SK-N-SH (cell line): Measurements from ENCODE around the gene DMBT1. TPM values are rescaled to one million over a fixed set of nuclear protein-coding genes. Genes with fewer than 3 reads are reported as not detected.
"Not testable (repeated sequence)": the region's sequence is repeated elsewhere in the genome, so short reads cannot be mapped to it uniquely, and the experiment has no call there.

ENCODE experiments used
- CTCF ChIA-PET: fragments of 300-600, 350-600 bp; formaldehyde crosslinking; extraction: SDS; loops from one replicate; lab custom pipeline; 2021; lab: Yijun Ruan, JAX
- POLR2A ChIA-PET: fragments of 350-600 bp; sonication (Branson Sonifier 250); formaldehyde crosslinking; extraction: SDS; loops from one replicate; lab custom pipeline; 2020; ENCODE audit warnings: antibody characterized with exemption, inconsistent platforms; lab: Yijun Ruan, JAX
- DNase-seq: peaks from one replicate; pipeline ENCODE4 v3.0.0; 2012
- H2AFZ ChIP-seq: fragments of 200-600 bp; sonication (generic); 2 replicates; pipeline ENCODE4 v1.8.1; 2016; ENCODE audit warnings: antibody characterized with exemption, mild to moderate bottlenecking, low read depth
- H3F3A ChIP-seq: fragments of 200-600 bp; sonication (generic); replicated peaks from 2 replicates; pipeline ENCODE3; 2016; ENCODE audit warnings: antibody characterized with exemption, mild to moderate bottlenecking; ENCODE audit not compliant: insufficient read depth
- H3K27ac ChIP-seq, 2 experiments: fragments of 200-500 bp in 1 of 2; fragments of 200-600 bp in 1 of 2; sonication (Bioruptor generic) in 1 of 2; sonication (generic), shearing (Covaris generic) in 1 of 2; 2 replicates each; pipeline versions ENCODE4 v1.5.1 to v1.6.1; 2014 to 2016; ENCODE audit warnings: low read depth in 2 of 2, inconsistent platforms in 1 of 2, low read length in 1 of 2, mild to moderate bottlenecking in 1 of 2, mixed read lengths in 1 of 2
- H3K27me3 ChIP-seq: fragments of 200-600 bp; sonication (generic), shearing (Covaris generic); 2 replicates; pipeline ENCODE4 v1.6.1; 2016; ENCODE audit warnings: mixed run types; ENCODE audit not compliant: insufficient read depth
- H3K36me3 ChIP-seq, 2 experiments: fragments of 200-500 bp in 1 of 2; fragments of 200-600 bp in 1 of 2; sonication (Bioruptor generic) in 1 of 2; sonication (generic) in 1 of 2; replicated peaks in 1 of 2; 2 replicates each; pipeline versions ENCODE3 to v1.5.1; 2014 to 2016; ENCODE audit warnings: low read length in 1 of 2, mild to moderate bottlenecking in 1 of 2; ENCODE audit not compliant: insufficient read depth in 2 of 2, control insufficient read depth in 1 of 2
- H3K4me1 ChIP-seq, 2 experiments: fragments of 200-500 bp in 1 of 2; fragments of 200-600 bp in 1 of 2; sonication (Bioruptor generic) in 1 of 2; sonication (generic), shearing (Covaris generic) in 1 of 2; 2 replicates each; pipeline versions ENCODE4 v1.5.1 to v1.6.1; 2014 to 2016; ENCODE audit warnings: low read depth in 1 of 2, low read length in 1 of 2, mixed run types in 1 of 2; ENCODE audit not compliant: insufficient read depth in 2 of 2, control insufficient read depth in 1 of 2
- H3K4me2 ChIP-seq: fragments of 200-600 bp; sonication (generic), shearing (Covaris generic); 2 replicates; pipeline ENCODE4 v1.6.1; 2017; ENCODE audit warnings: mixed run types
- H3K4me3 ChIP-seq, 2 experiments: fragments of 200-500 bp in 1 of 2; fragments of 200-600 bp in 1 of 2; sonication (Bioruptor generic) in 1 of 2; sonication (generic), shearing (Covaris generic) in 1 of 2; 2 replicates each; pipeline versions ENCODE4 v1.5.1 to v1.8.1; 2014 to 2016; ENCODE audit warnings: low read depth in 2 of 2, inconsistent platforms in 1 of 2, low read length in 1 of 2, mild to moderate bottlenecking in 1 of 2, mixed read lengths in 1 of 2, moderate library complexity in 1 of 2
- H3K79me2 ChIP-seq: fragments of 200-600 bp; sonication (generic); 2 replicates; pipeline ENCODE4 v1.8.1; 2017; ENCODE audit warnings: mild to moderate bottlenecking; ENCODE audit not compliant: insufficient read depth
- H3K9ac ChIP-seq: fragments of 200-600 bp; sonication (generic); 2 replicates; pipeline ENCODE4 v1.6.1; 2017; ENCODE audit warnings: mixed run types
- H3K9me2 ChIP-seq: fragments of 200-600 bp; sonication (generic); 2 replicates; pipeline ENCODE4 v1.6.1; 2017; ENCODE audit warnings: mixed run types
- H3K9me3 ChIP-seq: fragments of 200-600 bp; sonication (generic); 2 replicates; pipeline ENCODE4 v1.6.1; 2017; ENCODE audit warnings: mixed run types, mild to moderate bottlenecking, moderate library complexity
- H4K20me1 ChIP-seq: fragments of 200-600 bp; sonication (generic); 2 replicates; pipeline ENCODE4 v1.6.1; 2017; ENCODE audit warnings: mild to moderate bottlenecking, mixed run types; ENCODE audit not compliant: insufficient read depth
- GATA2 ChIP-seq: sonication (generic); formaldehyde crosslinking; IDR thresholded peaks from 2 replicates; pipeline ENCODE4 v1.5.0; 2020; ENCODE audit warnings: mild to moderate bottlenecking, missing genetic modification reagents
- MAX ChIP-seq: IDR thresholded peaks from 2 replicates; pipeline ENCODE4 v1.4.0; 2012; ENCODE audit warnings: low read depth
- MEF2A ChIP-seq: IDR thresholded peaks from 2 replicates; pipeline ENCODE4 v1.4.0; 2012; ENCODE audit warnings: low read depth, borderline replicate concordance
- MXI1 ChIP-seq: IDR thresholded peaks from 2 replicates; pipeline ENCODE4 v1.6.1; 2012; ENCODE audit warnings: mild to moderate bottlenecking, low read depth, low read length, improper control_type of control experiment
- PBX3 ChIP-seq: IDR thresholded peaks from 2 replicates; pipeline ENCODE4; 2012
- REST ChIP-seq: IDR thresholded peaks from 2 replicates; pipeline ENCODE4 v1.6.1; 2012; ENCODE audit warnings: mild to moderate bottlenecking, low read depth, low read length, moderate library complexity
- SIN3A ChIP-seq: IDR thresholded peaks from 2 replicates; pipeline ENCODE4 v1.6.1; 2012; ENCODE audit warnings: low read depth, mild to moderate bottlenecking, low read length, moderate library complexity, borderline replicate concordance
- SMC3 ChIP-seq: IDR thresholded peaks from 2 replicates; pipeline ENCODE4 v1.6.1; 2012; ENCODE audit warnings: low read depth, low read length, improper control_type of control experiment
- USF2 ChIP-seq: fragments of 150-350 bp; IDR thresholded peaks from 2 replicates; pipeline ENCODE4 v1.6.1; 2017; ENCODE audit warnings: antibody characterized with exemption, low read length, low read depth, borderline replicate concordance
- YY1 ChIP-seq: IDR thresholded peaks from 2 replicates; pipeline ENCODE4 v1.4.0; 2012; ENCODE audit warnings: low read depth, mild to moderate bottlenecking
- WGBS: methylation state at CpG from one replicate; pipeline ENCODE4 v1.1.6; 2017; ENCODE audit warnings: low lambda C conversion rate; 5-methylcytosine and 5-hydroxymethylcytosine counted together
- polyA plus RNA-seq, 3 experiments: library from polyadenylated mRNA; depleted of rRNA; stranded (reverse); fragments of >200 nt; gene quantifications; 2 replicates each; pipeline ENCODE4 v1.2.3, GENCODE V29; 2012

DMBT1 gene
- polyA plus RNA-seq, 1 of the 3 experiments (the other 2 are of a cell fraction), result not detected

GRCh38 chr10:122576291-122576690 is 15.7 kb downstream of the DMBT1 start (continued):
- no peak for TF ChIP-seq YY1

GRCh38 chr10:122577311-122577885 is 16.8 kb downstream of the DMBT1 start:
- TF ChIP-seq REST, result no peak
- Histone ChIP-seq H3K4me3 (no peak overlapping the region), H2AFZ (no peak overlapping the region), H3K9me3 (no peaks in the 10 kb centered on the region), H3K4me1 (no peaks in the 10 kb centered on the region), H3F3A (no peaks in the 10 kb centered on the region), H4K20me1 (no peaks in the 10 kb centered on the region), H3K36me3 (no peaks in the 10 kb centered on the region), H3K4me2 (no peak overlapping the region), H3K27ac (no peak overlapping the region), H3K79me2 (no peaks in the 10 kb centered on the region), H3K9ac (no peak overlapping the region), H3K27me3 (peaks cover 12% of the 10 kb centered on the region; the same call in 1 of the 2 replicates), H3K9me2 (no peaks in the 10 kb centered on the region)
- 16% methylated on average over 12 of the region's 12 CpGs for WGBS
- ChIA-PET POLR2A (no interaction called here), CTCF (interaction anchor here (4.7 kb wide), 1 partner anchor 11 kb away, joined by 28 read pairs; no protein-coding TSS in a partner anchor)
- DNase-seq, result no peak

- H3F3A ChIP-seq, POLR2A ChIA-PET, H3K4me1 ChIP-seq, H3K79me2 ChIP-seq, H3K27me3 ChIP-seq, H2AFZ ChIP-seq, H3K9me3 ChIP-seq, H3K9me2 ChIP-seq, H4K20me1 ChIP-seq, H3K9ac ChIP-seq, H3K4me3 ChIP-seq, H3K36me3 ChIP-seq, H3K4me2 ChIP-seq, DNase-seq, H3K27ac ChIP-seq: not testable (repeated sequence)
- WGBS, result 8% methylated on average over 5 of the region's 7 CpGs
- CTCF ChIA-PET, result interaction anchor here (1.1 to 1.3 kb wide), 2 partner anchors 20 to 151 kb away, joined by 3 read pairs; no protein-coding TSS in a partner anchor
Observed at GRCh38 chr10:122586070-122586469, 25.5 kb downstream of the DMBT1 start.

GRCh38 chr10:122587098-122587760 is 26.7 kb downstream of the DMBT1 start:
- no peak overlapping the region for H3K4me3 ChIP-seq
- H4K20me1 ChIP-seq, result no peaks in the 10 kb centered on the region
- ChIA-PET CTCF (interaction anchor here (1.1 kb wide), 1 partner anchor 152 kb away, joined by 3 read pairs; no protein-coding TSS in a partner anchor), POLR2A (no interaction called here)
- 27% methylated on average over 5 of the region's 6 CpGs for WGBS
- H3K4me2 ChIP-seq, result no peak overlapping the region
- H3K36me3 ChIP-seq, result no peaks in the 10 kb centered on the region
- no peaks in the 10 kb centered on the region for H3K79me2 ChIP-seq
- H3K9ac ChIP-seq, result no peak overlapping the region
- DNase-seq, result no peak
- no peaks in the 10 kb centered on the region for H3K9me2 ChIP-seq
- H3F3A ChIP-seq, result no peaks in the 10 kb centered on the region
- H3K27ac ChIP-seq, result no peak overlapping the region
- no peak overlapping the region for H2AFZ ChIP-seq
- no peaks in the 10 kb centered on the region for H3K4me1 ChIP-seq
- no peaks in the 10 kb centered on the region; the same call in 1 of the 2 replicates for H3K27me3 ChIP-seq
- H3K9me3 ChIP-seq, result no peaks in the 10 kb centered on the region
- TF ChIP-seq MAX (no peak), USF2 (no peak), SMC3 (no peak), SIN3A (no peak), PBX3 (no peak), MEF2A (no peak), GATA2 (CRISPR knock-in tag) (no peak), MXI1 (no peak)
